ENCODE data around the gene PCCB. TPM values are rescaled to one million over a fixed set of nuclear protein-coding genes. Genes with fewer than 3 reads are reported as not detected.

Gene PCCB
- total RNA-seq, 1 donor from 2014 or later = 31.2 TPM

DNA sequence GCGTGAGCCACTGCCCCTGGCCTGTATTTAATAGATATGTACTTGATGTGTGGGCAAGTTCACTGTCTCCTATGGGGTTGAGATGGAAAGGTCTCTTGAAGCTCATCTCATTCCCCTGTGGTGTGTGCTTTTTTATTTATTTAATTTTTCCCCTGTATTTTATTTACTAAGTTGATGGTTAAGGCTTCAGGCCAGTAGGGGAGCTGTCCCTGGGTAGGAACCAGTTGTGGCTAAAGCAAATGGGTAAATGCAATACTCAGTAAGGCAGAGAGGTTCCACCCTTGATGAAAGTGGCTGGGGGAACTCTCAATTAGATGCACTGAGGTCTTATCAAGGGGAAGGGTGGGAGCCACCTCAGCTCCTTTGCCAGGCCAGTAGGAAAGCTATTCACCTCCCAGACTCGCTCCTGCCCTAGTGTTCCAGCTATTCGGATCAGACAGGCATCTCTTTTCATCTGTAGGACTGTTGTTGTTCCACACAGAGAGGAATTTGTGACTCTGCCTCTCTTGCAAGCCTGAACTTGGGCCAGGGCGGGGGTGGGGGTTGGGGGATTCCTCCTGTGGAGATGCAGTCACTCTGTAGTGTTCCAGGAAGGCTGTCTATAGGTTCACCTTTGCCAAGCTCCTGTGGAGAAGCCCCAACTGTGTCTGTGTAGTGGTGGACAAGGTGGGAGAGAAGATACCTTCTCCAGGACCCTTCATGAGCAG lies 26.1 kb downstream of the PCCB start:
- H3K9me3 Mint-ChIP-seq = peaks cover 44% of the 10 kb centered on the region
- no peaks in the 10 kb centered on the region for H3K4me1 Mint-ChIP-seq
- DNase-seq (ENCODE audit: low spot score in 2 of 2, unreplicated experiment in 2 of 2) = no peak
- H3K4me3 Mint-ChIP-seq = no peak overlapping the region
- peaks cover 65% of the 10 kb centered on the region for H3K36me3 Mint-ChIP-seq
- H3K27me3 Mint-ChIP-seq (ENCODE audit: low read depth) = no peaks in the 10 kb centered on the region
- TF ChIP-seq, protein P1, sequence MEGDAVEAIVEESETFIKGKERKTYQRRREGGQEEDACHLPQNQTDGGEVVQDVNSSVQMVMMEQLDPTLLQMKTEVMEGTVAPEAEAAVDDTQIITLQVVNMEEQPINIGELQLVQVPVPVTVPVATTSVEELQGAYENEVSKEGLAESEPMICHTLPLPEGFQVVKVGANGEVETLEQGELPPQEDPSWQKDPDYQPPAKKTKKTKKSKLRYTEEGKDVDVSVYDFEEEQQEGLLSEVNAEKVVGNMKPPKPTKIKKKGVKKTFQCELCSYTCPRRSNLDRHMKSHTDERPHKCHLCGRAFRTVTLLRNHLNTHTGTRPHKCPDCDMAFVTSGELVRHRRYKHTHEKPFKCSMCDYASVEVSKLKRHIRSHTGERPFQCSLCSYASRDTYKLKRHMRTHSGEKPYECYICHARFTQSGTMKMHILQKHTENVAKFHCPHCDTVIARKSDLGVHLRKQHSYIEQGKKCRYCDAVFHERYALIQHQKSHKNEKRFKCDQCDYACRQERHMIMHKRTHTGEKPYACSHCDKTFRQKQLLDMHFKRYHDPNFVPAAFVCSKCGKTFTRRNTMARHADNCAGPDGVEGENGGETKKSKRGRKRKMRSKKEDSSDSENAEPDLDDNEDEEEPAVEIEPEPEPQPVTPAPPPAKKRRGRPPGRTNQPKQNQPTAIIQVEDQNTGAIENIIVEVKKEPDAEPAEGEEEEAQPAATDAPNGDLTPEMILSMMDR (IDR thresholded peaks at IDR 0.05; ENCODE audit: unreplicated experiment) = no peak
- no peak overlapping the region for H3K27ac Mint-ChIP-seq

DNA sequence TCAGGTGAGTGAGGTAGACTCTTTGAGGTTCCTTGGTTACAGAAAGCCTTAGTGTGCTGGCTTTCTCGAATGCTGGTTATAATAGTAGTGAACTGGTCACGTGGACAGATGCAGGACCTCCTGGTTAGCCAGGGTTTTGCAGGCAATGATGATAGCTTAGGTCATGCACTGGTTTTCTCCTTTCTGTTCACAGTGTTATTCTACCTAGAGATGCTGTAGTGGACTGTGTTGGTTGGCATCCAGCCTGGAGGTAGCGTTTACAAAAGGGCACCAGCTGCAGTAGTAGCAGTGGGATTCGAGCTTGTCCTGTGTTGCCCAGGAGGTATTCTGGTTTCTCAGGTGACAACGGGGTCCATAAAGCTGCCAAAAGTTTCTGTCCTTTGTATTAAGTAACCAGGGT lies 27.0 kb downstream of the PCCB start:
- H3K4me3 Mint-ChIP-seq = no peak overlapping the region
- H3K27me3 Mint-ChIP-seq (ENCODE audit: low read depth) = no peaks in the 10 kb centered on the region
- no peak overlapping the region for H3K27ac Mint-ChIP-seq
- H3K4me1 Mint-ChIP-seq = no peaks in the 10 kb centered on the region
- peaks cover 52% of the 10 kb centered on the region for H3K9me3 Mint-ChIP-seq
- H3K36me3 Mint-ChIP-seq = peaks cover 67% of the 10 kb centered on the region
- no peak for DNase-seq (ENCODE audit: low spot score in 2 of 2, unreplicated experiment in 2 of 2)
- TF ChIP-seq, protein P1 (IDR thresholded peaks at IDR 0.05; ENCODE audit: unreplicated experiment) = no peak

DNA sequence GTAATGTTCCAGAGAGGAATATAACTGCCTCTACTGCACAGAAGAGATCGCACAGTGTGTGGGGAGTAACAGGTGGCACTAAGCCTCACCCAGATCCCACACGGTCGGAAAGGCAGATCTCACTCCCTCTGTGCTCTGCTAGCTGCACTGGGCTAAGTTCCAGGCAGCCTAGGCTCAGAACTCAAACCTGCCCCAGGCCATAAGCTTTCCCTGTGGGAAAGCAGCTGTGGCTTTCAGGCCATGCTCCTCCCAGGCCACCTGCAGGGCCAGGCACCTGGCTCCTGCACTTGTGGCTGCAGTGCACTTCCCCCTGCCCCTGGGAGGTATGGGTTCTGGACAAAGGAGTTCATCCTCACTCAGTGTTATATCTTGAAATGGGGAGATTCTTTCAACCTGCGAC lies 27.5 kb downstream of the PCCB start:
- H3K27me3 Mint-ChIP-seq (ENCODE audit: low read depth) = no peaks in the 10 kb centered on the region
- TF ChIP-seq, protein P1 (IDR thresholded peaks at IDR 0.05; ENCODE audit: unreplicated experiment) = no peak
- DNase-seq (ENCODE audit: low spot score in 2 of 2, unreplicated experiment in 2 of 2) = no peak
- no peak overlapping the region for H3K27ac Mint-ChIP-seq
- H3K4me1 Mint-ChIP-seq = no peaks in the 10 kb centered on the region
- no peak overlapping the region for H3K4me3 Mint-ChIP-seq
- H3K9me3 Mint-ChIP-seq = peaks cover 58% of the 10 kb centered on the region
- H3K36me3 Mint-ChIP-seq = peaks cover 73% of the 10 kb centered on the region

DNA sequence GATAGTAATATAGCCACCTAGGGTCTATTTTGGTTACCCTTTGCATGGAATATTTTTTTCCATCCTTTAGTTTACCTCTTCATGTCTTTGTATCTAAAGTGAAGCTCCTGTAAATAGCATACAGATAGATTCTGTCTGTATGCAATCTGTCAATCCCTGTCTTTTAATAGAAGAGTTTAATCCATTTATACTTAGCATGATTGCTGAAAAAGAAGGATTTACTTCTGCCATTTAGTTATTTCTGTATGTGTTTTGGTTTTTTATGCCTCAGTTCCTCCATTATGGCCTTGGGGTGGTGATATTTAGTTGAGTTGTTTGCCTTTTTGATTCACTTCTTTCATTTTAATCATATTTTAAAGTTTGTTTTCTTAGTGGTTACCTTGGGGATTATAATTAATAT lies 29.0 kb downstream of the PCCB start:
- DNase-seq (ENCODE audit: low spot score in 2 of 2, unreplicated experiment in 2 of 2) = no peak
- Mint-ChIP-seq H3K27ac (no peak overlapping the region), H3K9me3 (peaks cover 58% of the 10 kb centered on the region), H3K27me3 (ENCODE audit: low read depth) (no peaks in the 10 kb centered on the region), H3K4me3 (no peak overlapping the region), H3K36me3 (peaks cover 78% of the 10 kb centered on the region), H3K4me1 (peaks cover 13% of the 10 kb centered on the region)
- TF ChIP-seq, protein P1 (IDR thresholded peaks at IDR 0.05; ENCODE audit: unreplicated experiment) = no peak

DNA sequence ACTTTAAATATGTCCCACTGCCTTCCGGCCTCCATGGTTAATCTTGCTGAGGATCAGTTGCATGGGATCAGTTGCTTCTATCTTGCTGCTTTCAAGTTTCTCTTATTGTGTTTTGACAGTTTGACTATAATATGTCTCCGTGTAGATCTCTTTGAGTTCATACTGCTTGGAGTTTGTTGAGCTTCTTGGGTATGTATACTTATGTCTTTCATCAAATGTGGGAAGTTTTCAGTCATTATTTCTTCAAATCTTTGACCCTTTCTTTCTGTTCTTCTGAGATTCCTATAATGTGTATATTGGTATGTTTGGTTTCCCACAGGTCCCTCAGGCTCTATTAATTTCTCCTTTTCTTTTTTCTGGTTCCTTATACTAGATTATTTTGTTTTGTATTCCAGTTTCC lies 30.8 kb downstream of the PCCB start:
- H3K27ac Mint-ChIP-seq = no peak overlapping the region
- TF ChIP-seq, protein P1 (IDR thresholded peaks at IDR 0.05; ENCODE audit: unreplicated experiment) = no peak
- peaks cover 43% of the 10 kb centered on the region for H3K9me3 Mint-ChIP-seq
- H3K27me3 Mint-ChIP-seq (ENCODE audit: low read depth) = no peaks in the 10 kb centered on the region
- peaks cover 13% of the 10 kb centered on the region for H3K4me1 Mint-ChIP-seq
- no peak overlapping the region for H3K4me3 Mint-ChIP-seq
- no peak for DNase-seq (ENCODE audit: low spot score in 2 of 2, unreplicated experiment in 2 of 2)
- H3K36me3 Mint-ChIP-seq = peaks cover 76% of the 10 kb centered on the region

Measured in mesothelial cell of epicardium (in vitro differentiated cells).